ENCODE results near the gene C17orf50. TPM values are rescaled to one million over a fixed set of nuclear protein-coding genes. Genes with fewer than 3 reads are reported as not detected.

Gene C17orf50
- total and polyA plus RNA-seq, 11 donors: 0.19 TPM; not detected in 10

DNA sequence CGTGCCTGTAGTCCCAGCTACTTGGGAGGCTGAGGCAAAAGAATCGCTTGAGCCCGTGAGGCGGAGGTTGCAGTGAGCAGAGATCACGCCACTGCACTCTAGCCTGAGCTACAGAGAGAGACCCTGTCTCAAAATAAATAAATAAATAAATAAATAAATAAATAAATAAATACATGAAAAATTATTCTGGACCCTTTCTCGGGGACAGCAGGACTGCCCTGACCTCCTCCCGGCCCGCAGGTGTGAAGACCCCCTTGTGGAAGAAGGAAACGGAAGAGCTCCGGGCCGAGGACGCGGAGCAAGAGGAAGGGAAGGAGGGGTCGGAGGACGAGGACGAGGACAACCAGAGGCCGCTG, 3.1 kb downstream of the C17orf50 start:
- Histone ChIP-seq H3K4me1 (peaks cover 0 to 15% (median 9%) of the 10 kb centered on the region in 12 donors), H3K4me3 (peak overlapping the region in 11 of 12 donors; percentile 10 to 67 (median 57)), H3K36me3 (no peaks in the 10 kb centered on the region), H3K9me3 (no peaks in the 10 kb centered on the region), H3K27ac (peak overlapping the region in 2 of 12 donors; percentile 20 to 42), H3K27me3 (no peaks in the 10 kb centered on the region)
- 33 to 36% (median 34%) methylated on average over 17 of the region's 17 CpGs for WGBS, 4 donors
- intact Hi-C loops (cut with DNase I): loop anchor here in 5 of 10 donors (1.0 to 2.0 kb wide), 3 partner anchors 41 to 46 kb away; partner anchors contain the start of gene TAF15 (in 3 of the 5)
- DNase-seq: no peak
- ATAC-seq: no peak
- TF ChIP-seq POLR2A (IDR thresholded peaks at IDR 0.05) (no peak), CTCF (IDR thresholded peaks at IDR 0.05) (no peak)

GRCh38 chr17:35764123-35764991, 3.7 kb downstream of the C17orf50 start:
- Histone ChIP-seq H3K27me3 (no peaks in the 10 kb centered on the region), H3K4me1 (peaks cover 0 to 15% (median 9%) of the 10 kb centered on the region in 12 donors), H3K36me3 (no peaks in the 10 kb centered on the region), H3K4me3 (peak overlapping the region; percentile 9 to 67 (median 57)), H3K27ac (peak overlapping the region in 4 of 12 donors; percentile 3 to 42 (median 12)), H3K9me3 (no peaks in the 10 kb centered on the region)
- TF ChIP-seq POLR2A (IDR thresholded peaks at IDR 0.05) (peak in 1 of 2 donors; percentile 21), CTCF (IDR thresholded peaks at IDR 0.05) (peak; percentile 85 to 98 (median 96))
- DNase-seq: peak; percentile 83 to 94 (median 85)
- 5 to 11% (median 6%) methylated on average over 34 to 75 of the region's 75 CpGs for WGBS, 4 donors
- ATAC-seq: peak; percentile 75 to 98 (median 95)
- intact Hi-C loops (cut with DNase I): loop anchor here in 5 of 10 donors (1.0 to 2.0 kb wide), 3 partner anchors 40 to 45 kb away; partner anchors contain the start of gene TAF15 (in 3 of the 5)

GRCh38 chr17:35765086-35765710, 4.5 kb downstream of the C17orf50 start:
- no peaks in the 10 kb centered on the region for H3K27me3 ChIP-seq
- H3K4me3 ChIP-seq: no peak overlapping the region
- no peaks in the 10 kb centered on the region for H3K36me3 ChIP-seq
- DNase-seq (no peak), ATAC-seq (no peak)
- H3K4me1 ChIP-seq: peaks cover 0 to 15% (median 9%) of the 10 kb centered on the region in 12 donors
- 77 to 82% (median 78%) methylated on average over 8 to 11 of the region's 11 CpGs for WGBS, 4 donors
- no peaks in the 10 kb centered on the region for H3K9me3 ChIP-seq
- intact Hi-C loops (cut with DNase I): loop anchor here in 2 of 10 donors (2.0 kb wide), 1 partner anchor 40 kb away; no protein-coding TSS in a partner anchor
- H3K27ac ChIP-seq: no peak overlapping the region
- TF ChIP-seq CTCF (IDR thresholded peaks at IDR 0.05) (no peak), POLR2A (IDR thresholded peaks at IDR 0.05) (no peak)
